Colon (tissue), 2 donors: Measurements from ENCODE around the gene GNB1.

Experiments
- FAIRE-seq: peaks from 2 replicates; lab custom pipeline; 2012; peaks lifted over from hg19 to GRCh38; lab: Jason Lieb, UNC
- donor health status: control.
- donor health status: control.

Gene GNB1

GRCh38 chr1:1825217-1825616 is 65.7 kb downstream of the GNB1 start:
- no peak for FAIRE-seq

GRCh38 chr1:1819762-1820161 is 71.1 kb downstream of the GNB1 start:
- FAIRE-seq = no peak

GRCh38 chr1:1817221-1817620 is 73.7 kb downstream of the GNB1 start:
- no peak for FAIRE-seq

GRCh38 chr1:1815606-1816281 is 75.1 kb downstream of the GNB1 start:
- no peak for FAIRE-seq

- no peak for FAIRE-seq
Observed at GRCh38 chr1:1809489-1809888, 81.4 kb downstream of the GNB1 start.

- FAIRE-seq = no peak
Observed at GRCh38 chr1:1808206-1808605, 82.7 kb downstream of the GNB1 start.

GRCh38 chr1:1806890-1807289 is 84.0 kb downstream of the GNB1 start:
- no peak for FAIRE-seq

- FAIRE-seq = no peak
Observed at GRCh38 chr1:1804301-1804700, 86.6 kb downstream of the GNB1 start.

GRCh38 chr1:1802871-1803270 is 88.0 kb downstream of the GNB1 start:
- FAIRE-seq = no peak

GRCh38 chr1:1799716-1800115 is 91.2 kb downstream of the GNB1 start:
- FAIRE-seq = no peak

GRCh38 chr1:1797731-1798341 is 93.1 kb downstream of the GNB1 start:
- no peak for FAIRE-seq

- no peak for FAIRE-seq
Observed at GRCh38 chr1:1796466-1796865, 94.4 kb downstream of the GNB1 start.

GRCh38 chr1:1794999-1795398 is 95.9 kb downstream of the GNB1 start:
- no peak for FAIRE-seq

- no peak for FAIRE-seq
Observed at GRCh38 chr1:1793481-1794244, 97.2 kb downstream of the GNB1 start.

GRCh38 chr1:1788646-1789431 is 102.0 kb downstream of the GNB1 start:
- FAIRE-seq = no peak

- FAIRE-seq = no peak
Observed at GRCh38 chr1:1788136-1788535, 102.8 kb downstream of the GNB1 start.

- FAIRE-seq = no peak
Observed at GRCh38 chr1:1786836-1787605, 103.9 kb downstream of the GNB1 start.

- FAIRE-seq = no peak
Observed at GRCh38 chr1:1785666-1786065, 105.2 kb downstream of the GNB1 start.

GRCh38 chr1:1784933-1785332 is 106.0 kb downstream of the GNB1 start:
- no peak for FAIRE-seq

- no peak for FAIRE-seq
Observed at GRCh38 chr1:1783320-1783719, 107.6 kb downstream of the GNB1 start.

- FAIRE-seq = no peak
Observed at GRCh38 chr1:1782399-1783221, 108.3 kb downstream of the GNB1 start.
